Activated CD4-positive, alpha-beta T cell treated with anti-CD3 and anti-CD28 coated beads, Interleukin-2, amount 10 ng/mL, durations not matched to agents 24 days and 14 days (primary cell): ENCODE data around the gene VN1R5. TPM values are rescaled to one million over a fixed set of nuclear protein-coding genes. Genes with fewer than 3 reads are reported as not detected.
"Not testable (repeated sequence)": the region's sequence is repeated elsewhere in the genome, so short reads cannot be mapped to it uniquely, and the experiment has no call there.

ENCODE experiments used
- DNase-seq: peaks from one replicate; pipeline ENCODE4 v3.0.0; 2022
- H3K27ac Mint-ChIP-seq: one replicate; pipeline ENCODE4 v1.8.0; 2022; ENCODE audit warnings: mild to moderate bottlenecking, mixed read lengths
- H3K27me3 Mint-ChIP-seq: one replicate; pipeline ENCODE4 v1.8.0; 2022; ENCODE audit warnings: mixed read lengths
- H3K36me3 Mint-ChIP-seq: one replicate; pipeline ENCODE4 v1.8.0; 2022; ENCODE audit warnings: low read depth, mild to moderate bottlenecking, mixed read lengths
- H3K4me1 Mint-ChIP-seq: one replicate; pipeline ENCODE4 v1.8.0; 2021; ENCODE audit warnings: mixed read lengths
- H3K4me3 Mint-ChIP-seq: one replicate; pipeline ENCODE4 v1.8.0; 2022; ENCODE audit warnings: mild to moderate bottlenecking, moderate library complexity, mixed read lengths
- H3K9me3 Mint-ChIP-seq: one replicate; pipeline ENCODE4 v1.8.0; 2021; ENCODE audit warnings: mixed read lengths
- intact Hi-C: fragments of 100-400 bp; cut with micrococcal nuclease; formaldehyde crosslinking; loops from one replicate; pipeline ENCODE4 v1.15.1; 2023
- total RNA-seq: library from RNA; stranded (reverse); gene quantifications from 2 replicates; pipeline ENCODE4 v1.2.3, GENCODE V29; 2022

The VN1R5 gene
- total RNA-seq, 1 donor from 2014 or later: not detected

DNA sequence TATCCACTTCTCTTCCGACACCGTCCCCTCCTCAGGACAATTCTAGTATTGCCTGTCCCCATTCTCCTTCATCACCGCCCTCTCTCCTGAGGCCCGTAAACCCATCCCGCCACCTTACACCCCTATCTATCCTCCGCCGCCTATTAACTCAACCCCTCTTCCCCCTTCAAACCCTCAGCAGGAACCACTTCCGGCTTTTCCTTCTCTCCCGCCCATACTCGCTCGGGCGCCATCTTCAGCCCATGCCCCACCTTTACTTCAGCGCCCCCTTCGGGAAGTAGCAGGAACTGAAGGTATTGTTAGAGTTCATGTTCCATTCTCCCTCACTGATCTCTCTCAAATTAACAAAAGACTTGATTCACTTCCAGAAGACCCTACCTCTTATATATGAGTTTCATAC is 31.6 kb downstream of the VN1R5 start:
- Mint-ChIP-seq H3K4me3 (no peak overlapping the region), H3K4me1 (no peaks in the 10 kb centered on the region), H3K36me3 (peaks cover 2% of the 10 kb centered on the region), H3K9me3 (peaks cover 29% of the 10 kb centered on the region), H3K27ac (no peak overlapping the region), H3K27me3 (no peaks in the 10 kb centered on the region)
- intact Hi-C loops: no loop called here
- DNase-seq: no peak

DNA sequence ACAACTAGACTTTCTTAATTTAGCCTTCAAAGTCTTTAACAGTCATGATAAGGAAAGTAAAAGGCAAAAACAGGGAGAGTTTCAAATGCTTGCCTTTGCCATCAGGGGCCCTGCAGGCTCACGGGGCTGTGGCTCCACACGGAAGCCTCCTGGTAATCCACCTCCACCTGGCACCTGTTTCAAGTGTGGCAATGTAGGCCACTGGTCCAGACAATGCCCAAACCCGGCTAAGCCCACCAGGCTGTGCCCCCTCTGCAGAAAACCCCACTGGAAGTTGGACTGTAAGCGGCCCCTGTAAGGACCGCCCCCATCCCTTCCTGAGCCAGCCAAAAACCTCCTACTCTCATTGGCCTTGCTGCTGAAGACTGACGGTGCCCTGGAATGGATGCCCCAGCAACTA is 32.5 kb downstream of the VN1R5 start:
- peaks cover 2% of the 10 kb centered on the region for H3K36me3 Mint-ChIP-seq
- no peaks in the 10 kb centered on the region for H3K4me1 Mint-ChIP-seq
- no peak overlapping the region for H3K4me3 Mint-ChIP-seq
- no peak for DNase-seq
- no peaks in the 10 kb centered on the region for H3K27me3 Mint-ChIP-seq
- peaks cover 29% of the 10 kb centered on the region for H3K9me3 Mint-ChIP-seq
- intact Hi-C loops: no loop called here
- H3K27ac Mint-ChIP-seq: no peak overlapping the region

DNA sequence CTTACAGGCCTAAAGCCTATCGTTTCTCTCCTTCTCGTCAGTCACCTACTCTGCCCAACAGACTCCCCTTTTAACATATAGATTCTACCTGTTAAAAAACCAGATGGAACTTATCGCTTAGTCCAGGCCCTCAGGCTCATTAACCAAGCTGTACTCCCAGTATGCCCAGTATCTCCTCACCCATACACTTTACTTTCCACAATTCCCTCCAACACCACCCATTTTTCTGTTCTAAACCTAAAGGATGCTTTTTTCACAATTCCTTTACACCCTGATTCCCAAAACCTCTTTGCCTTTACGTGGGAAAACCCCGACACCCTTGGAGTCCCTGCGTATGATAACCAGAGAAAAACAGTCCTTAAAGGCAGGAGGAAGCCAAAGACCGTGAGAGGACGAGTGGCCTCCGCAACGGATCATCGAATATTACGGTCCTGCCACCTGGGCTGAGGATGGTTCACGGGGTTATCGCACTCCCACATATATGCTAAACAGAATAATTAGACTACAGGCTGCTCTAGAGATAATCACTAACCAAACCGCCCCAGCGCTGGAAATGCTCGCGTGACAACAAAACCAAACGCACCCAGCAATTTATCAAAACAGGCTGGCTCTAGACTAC is 33.5 kb downstream of the VN1R5 start:
- peaks cover 29% of the 10 kb centered on the region for H3K9me3 Mint-ChIP-seq
- H3K4me1 Mint-ChIP-seq, DNase-seq, H3K27me3 Mint-ChIP-seq, H3K36me3 Mint-ChIP-seq, intact Hi-C loops, H3K27ac Mint-ChIP-seq, H3K4me3 Mint-ChIP-seq: not testable (repeated sequence)

DNA sequence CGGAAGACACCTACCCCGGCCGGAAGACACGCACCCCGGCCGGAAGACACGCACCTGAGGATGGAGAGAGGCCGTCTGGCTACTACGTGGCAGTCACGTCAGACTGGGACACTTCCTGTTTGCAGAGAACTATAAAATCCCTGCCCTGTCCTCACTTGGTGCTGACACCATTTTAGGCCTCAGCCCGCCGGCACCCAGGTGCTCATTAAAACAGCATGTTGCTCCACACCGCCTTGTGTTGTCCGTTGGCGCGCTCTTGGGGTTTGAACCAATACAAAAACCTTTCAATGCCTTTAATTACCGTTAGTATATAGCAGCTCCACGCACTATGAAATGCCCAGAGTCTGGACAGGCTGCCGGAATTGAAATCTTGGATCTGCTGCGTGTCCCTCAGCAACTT is 34.7 kb downstream of the VN1R5 start:
- H3K27ac Mint-ChIP-seq: no peak overlapping the region
- H3K27me3 Mint-ChIP-seq: no peaks in the 10 kb centered on the region
- H3K4me1 Mint-ChIP-seq: no peaks in the 10 kb centered on the region
- peaks cover 2% of the 10 kb centered on the region for H3K36me3 Mint-ChIP-seq
- no peak for DNase-seq
- intact Hi-C loops: no loop called here
- no peak overlapping the region for H3K4me3 Mint-ChIP-seq
- H3K9me3 Mint-ChIP-seq: peaks cover 29% of the 10 kb centered on the region

DNA sequence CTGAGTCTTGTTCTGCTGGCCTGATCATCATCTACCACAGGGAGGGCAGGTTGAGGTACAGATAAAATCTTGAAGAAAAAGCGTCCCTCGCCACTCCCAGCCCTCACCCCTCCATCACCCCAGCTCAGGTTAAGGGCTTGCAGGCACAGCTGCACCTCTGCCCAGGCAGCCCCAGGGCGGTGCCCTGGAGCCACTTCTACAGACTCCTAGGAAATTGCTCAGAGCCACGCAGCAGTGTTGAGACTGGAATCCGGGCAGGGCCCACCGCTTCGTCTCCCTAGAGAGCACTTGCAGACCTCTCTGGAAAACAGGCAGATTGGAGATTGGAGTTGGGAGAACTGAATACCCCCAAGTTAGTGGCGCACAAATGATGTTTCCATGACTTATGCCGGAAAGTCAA is 35.3 kb downstream of the VN1R5 start:
- H3K27ac Mint-ChIP-seq: no peak overlapping the region
- DNase-seq: no peak

DNA sequence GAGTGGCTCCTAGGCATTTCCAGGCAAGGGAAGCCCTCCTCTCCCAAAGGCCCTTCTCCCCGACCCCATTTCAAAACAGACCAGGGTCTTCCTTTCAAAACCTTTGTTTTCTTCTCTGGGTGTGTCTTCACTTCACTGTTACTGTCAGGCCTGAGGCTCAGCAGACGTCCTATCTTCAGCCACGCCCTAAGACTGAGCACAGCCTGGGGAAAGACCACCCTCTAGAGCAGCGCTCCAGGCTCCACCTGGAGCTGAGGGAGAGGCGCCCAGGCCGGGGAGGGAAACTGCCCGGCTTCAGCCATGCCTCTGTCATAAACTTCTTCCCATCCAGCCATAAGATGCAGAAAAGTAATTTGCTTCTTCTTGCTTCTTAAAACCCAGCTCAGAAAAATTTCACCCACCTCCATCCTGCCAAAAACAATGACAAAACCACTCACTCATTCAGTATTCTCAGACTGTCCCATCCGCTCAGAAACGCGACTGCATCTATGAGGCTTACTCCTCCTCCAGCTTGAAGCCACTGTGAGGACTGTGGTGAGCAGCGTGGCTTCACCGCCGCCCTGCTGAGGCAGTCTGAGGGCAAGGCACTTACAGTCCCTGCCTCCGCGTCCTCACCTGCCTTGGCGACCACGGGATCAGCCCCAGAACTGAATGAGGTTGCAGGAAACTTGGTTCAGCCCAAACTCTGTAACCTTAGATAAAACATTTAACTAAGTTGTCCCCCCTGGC is 36.1 kb downstream of the VN1R5 start:
- H3K4me1 Mint-ChIP-seq: no peaks in the 10 kb centered on the region
- no peaks in the 10 kb centered on the region for H3K27me3 Mint-ChIP-seq
- peaks cover 2% of the 10 kb centered on the region for H3K36me3 Mint-ChIP-seq
- intact Hi-C loops: no loop called here
- no peak overlapping the region for H3K27ac Mint-ChIP-seq
- no peak for DNase-seq
- H3K9me3 Mint-ChIP-seq: peaks cover 21% of the 10 kb centered on the region
- H3K4me3 Mint-ChIP-seq: no peak overlapping the region

More for the DNA sequence above, 35.3 kb downstream of the VN1R5 start:
- no peaks in the 10 kb centered on the region for H3K4me1 Mint-ChIP-seq
- H3K4me3 Mint-ChIP-seq: no peak overlapping the region
- H3K27me3 Mint-ChIP-seq: no peaks in the 10 kb centered on the region
- peaks cover 24% of the 10 kb centered on the region for H3K9me3 Mint-ChIP-seq
- peaks cover 2% of the 10 kb centered on the region for H3K36me3 Mint-ChIP-seq
- intact Hi-C loops: no loop called here

DNA sequence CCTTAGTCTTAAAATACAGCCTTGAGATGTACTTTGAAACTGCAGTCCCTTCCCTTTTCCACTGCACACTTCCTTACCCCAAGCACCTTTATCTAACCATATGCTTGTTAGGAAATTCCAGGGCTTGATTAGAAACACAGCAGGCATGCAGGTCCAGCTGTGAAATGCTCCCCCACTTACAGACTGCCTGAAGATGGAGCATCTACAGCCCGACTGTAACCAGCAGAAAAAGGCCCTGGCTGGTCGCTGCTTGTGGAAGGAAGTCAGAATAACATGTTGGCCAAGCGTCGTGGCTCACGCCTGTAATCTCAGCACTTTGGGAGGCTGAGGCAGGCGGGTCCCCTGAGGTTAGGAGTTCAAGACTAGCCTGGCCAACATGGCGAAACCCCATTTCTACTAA is 37.2 kb downstream of the VN1R5 start:
- Mint-ChIP-seq H3K4me1 (peaks cover 4% of the 10 kb centered on the region), H3K4me3 (no peak overlapping the region), H3K9me3 (peaks cover 13% of the 10 kb centered on the region), H3K36me3 (peaks cover 2% of the 10 kb centered on the region), H3K27ac (no peak overlapping the region), H3K27me3 (no peaks in the 10 kb centered on the region)
- intact Hi-C loops: no loop called here
- DNase-seq: no peak

DNA sequence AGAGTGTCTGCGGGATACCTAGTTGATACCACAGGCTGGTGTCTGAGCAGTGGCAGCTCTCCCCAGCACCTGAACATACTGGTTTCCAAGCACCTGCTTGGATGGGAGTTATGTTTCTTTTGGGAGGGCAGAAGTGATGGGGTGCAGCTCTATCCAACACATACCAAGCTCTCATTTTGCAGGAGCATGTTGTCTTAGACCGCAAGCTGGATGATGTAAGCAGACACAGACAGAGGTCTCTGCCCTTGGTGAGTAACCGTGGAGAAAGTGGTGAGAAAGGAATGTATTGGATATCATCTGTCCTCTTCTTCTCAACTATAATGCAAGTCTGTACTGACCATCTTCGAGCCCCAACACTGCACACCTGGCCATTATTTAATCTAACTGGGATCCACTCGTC is 38.4 kb downstream of the VN1R5 start:
- H3K27ac Mint-ChIP-seq: no peak overlapping the region
- intact Hi-C loops: no loop called here
- H3K36me3 Mint-ChIP-seq: no peaks in the 10 kb centered on the region
- no peak overlapping the region for H3K4me3 Mint-ChIP-seq
- peaks cover 4% of the 10 kb centered on the region for H3K4me1 Mint-ChIP-seq
- peaks cover 3% of the 10 kb centered on the region for H3K9me3 Mint-ChIP-seq
- DNase-seq: no peak
- H3K27me3 Mint-ChIP-seq: no peaks in the 10 kb centered on the region

DNA sequence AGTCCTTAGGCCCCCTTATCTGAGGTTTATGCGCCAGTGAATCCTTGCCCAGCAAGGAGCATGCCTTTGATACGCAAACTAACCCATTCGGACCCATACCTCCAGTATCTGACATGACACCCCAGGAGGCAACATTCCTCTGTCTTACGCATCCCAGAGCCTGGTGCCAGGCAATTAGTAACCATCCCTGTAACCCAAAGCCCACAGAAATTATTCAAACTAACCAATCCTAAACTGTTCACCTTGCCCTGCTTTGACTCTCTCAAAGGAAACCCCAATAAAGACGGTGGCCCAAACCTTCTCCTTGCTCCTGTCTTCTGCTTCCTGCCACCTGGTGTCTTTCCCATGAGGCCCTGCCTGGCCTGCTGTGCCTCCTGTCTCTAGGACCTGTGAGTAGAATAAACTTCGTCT is 39.4 kb downstream of the VN1R5 start:
- Mint-ChIP-seq H3K27ac (no peak overlapping the region), H3K4me1 (peaks cover 4% of the 10 kb centered on the region), H3K9me3 (no peaks in the 10 kb centered on the region), H3K36me3 (no peaks in the 10 kb centered on the region), H3K4me3 (no peak overlapping the region), H3K27me3 (no peaks in the 10 kb centered on the region)
- intact Hi-C loops: no loop called here
- DNase-seq: no peak

DNA sequence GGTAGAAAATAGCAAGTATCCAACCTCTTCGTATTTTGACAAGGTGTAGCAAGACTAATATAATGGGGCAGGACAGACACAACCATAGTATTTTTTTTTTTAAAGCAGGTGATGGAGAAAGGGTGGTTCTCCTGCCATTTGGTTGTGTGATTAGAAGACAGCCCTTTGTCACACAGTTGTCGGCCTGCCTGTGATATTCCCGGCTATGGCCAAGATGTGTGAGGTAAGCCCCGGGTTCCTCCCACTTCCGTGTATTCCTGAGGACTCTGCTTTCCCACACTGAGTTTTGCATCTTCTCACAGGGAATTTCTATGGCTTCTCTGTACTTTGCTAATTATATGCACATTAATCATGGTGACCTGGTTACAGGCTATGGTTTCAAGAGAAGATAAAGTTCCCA is 39.9 kb downstream of the VN1R5 start:
- DNase-seq: no peak
- Mint-ChIP-seq H3K27ac (no peak overlapping the region), H3K36me3 (no peaks in the 10 kb centered on the region), H3K4me1 (peaks cover 4% of the 10 kb centered on the region), H3K9me3 (no peaks in the 10 kb centered on the region), H3K4me3 (no peak overlapping the region), H3K27me3 (no peaks in the 10 kb centered on the region)
- intact Hi-C loops: no loop called here

DNA sequence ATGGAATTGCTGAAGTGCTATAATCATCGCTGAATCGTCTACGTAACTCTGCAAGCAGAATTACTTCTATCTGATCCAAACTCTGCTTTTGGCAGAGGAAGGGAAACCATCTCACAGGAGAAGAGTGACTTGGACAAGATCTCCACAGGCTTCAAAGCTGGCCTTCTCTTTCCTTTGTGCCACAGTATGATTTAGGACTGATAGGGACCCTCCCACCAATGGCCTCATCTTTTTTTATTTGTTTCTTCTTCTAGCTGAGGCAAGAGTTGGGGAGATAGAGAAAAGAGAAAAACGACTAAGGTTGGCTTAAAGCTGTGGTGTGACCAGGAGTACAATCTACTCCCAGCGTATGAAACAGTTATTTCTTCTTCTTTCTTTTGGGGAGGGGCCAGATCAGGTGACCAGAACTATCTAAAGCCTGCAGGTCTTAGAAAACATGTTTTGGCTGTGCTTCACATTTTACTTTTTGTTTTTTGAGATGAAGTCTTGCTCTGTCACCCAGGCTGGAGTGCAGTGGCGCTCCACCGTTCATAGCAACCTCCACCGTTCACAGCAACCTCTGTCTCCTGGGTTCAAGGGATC is 40.8 kb downstream of the VN1R5 start:
- DNase-seq: no peak
- H3K36me3 Mint-ChIP-seq: no peaks in the 10 kb centered on the region
- H3K4me3 Mint-ChIP-seq: no peak overlapping the region
- no peaks in the 10 kb centered on the region for H3K27me3 Mint-ChIP-seq
- no peaks in the 10 kb centered on the region for H3K9me3 Mint-ChIP-seq
- intact Hi-C loops: no loop called here
- peaks cover 4% of the 10 kb centered on the region for H3K4me1 Mint-ChIP-seq
- H3K27ac Mint-ChIP-seq: no peak overlapping the region

DNA sequence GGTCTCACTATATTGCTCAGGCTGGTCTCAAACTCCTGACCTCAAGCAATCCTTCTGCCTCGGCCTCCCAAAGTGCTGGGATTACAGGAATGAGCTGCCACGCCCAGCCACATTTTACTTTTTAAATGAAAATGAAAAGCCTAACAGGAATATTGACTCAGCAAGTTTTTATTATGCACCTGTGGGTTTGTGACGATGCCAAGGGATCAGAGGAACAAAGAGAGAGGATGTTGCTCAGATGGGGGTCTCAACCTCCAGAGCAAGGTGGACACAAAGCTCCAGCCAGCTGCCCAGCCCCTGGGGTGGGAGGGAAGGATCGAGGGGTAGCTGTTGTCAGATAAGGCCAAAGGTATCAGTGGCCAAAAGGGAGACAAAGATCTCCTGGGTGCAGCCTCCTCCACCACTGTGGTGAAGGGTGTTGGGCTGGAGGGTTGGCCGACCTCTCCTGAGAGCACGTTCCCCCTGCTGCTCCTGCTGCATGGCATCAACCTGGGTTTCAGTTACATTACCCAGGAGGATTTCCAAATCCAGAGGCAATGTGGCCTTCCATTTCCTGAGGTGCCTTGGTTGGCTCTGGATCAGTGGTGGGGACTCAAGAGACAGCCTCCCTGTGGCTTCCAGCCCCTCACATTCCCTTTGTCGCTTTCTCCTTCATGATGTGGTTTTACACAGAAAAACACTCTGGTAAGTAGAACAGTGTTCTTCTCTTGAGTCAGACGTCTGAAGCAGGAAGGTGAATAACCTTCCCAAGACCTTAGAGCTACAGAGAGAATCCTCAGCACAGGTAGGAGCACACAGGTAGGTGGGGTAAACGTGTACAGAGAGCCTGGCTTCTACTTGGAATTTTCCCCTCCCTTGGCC is 41.6 kb downstream of the VN1R5 start:
- Mint-ChIP-seq H3K27ac (no peak overlapping the region), H3K27me3 (no peaks in the 10 kb centered on the region), H3K36me3 (peaks cover 3% of the 10 kb centered on the region), H3K9me3 (no peaks in the 10 kb centered on the region), H3K4me1 (peaks cover 4% of the 10 kb centered on the region), H3K4me3 (no peak overlapping the region)
- DNase-seq: no peak
- intact Hi-C loops: no loop called here

DNA sequence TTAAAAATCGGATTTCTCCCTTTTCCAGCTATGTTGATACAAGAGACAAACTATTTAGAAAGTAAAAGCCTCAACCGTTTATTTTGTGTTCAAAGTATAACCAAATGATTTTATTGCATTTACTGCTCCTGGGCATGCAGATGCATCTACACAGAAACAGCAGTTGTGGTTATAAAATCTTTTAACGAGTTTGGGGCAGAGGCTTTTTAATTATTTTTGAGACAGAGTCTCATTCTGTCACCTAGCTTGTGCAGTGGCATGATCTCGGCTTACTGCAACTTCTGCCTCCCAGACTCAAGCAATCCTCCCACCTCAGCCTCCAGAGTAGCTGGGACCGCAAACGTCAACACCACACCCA is 42.2 kb downstream of the VN1R5 start:
- intact Hi-C loops: no loop called here
- no peaks in the 10 kb centered on the region for H3K27me3 Mint-ChIP-seq
- peaks cover 6% of the 10 kb centered on the region for H3K36me3 Mint-ChIP-seq

DNA sequence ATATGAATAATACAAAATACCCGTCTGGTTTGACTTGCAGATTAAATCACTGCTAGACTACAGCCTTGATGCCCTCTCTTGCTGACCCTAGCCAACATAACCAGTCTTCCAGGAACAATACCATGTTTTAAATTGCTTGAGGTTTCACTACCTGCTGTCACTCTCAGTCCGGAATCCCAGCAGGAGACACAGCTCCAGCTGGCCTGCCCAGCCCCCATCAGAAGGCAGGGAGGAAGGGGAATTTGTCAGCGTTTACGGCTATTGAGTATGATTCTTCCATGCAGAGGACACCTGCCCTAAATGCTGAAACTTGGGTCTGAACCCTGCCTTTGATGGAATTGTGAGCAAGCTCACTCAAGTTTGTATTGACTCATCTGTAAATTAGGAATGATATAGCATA is 42.8 kb downstream of the VN1R5 start:
- Mint-ChIP-seq H3K4me3 (no peak overlapping the region), H3K36me3 (peaks cover 9% of the 10 kb centered on the region), H3K27me3 (no peaks in the 10 kb centered on the region), H3K4me1 (peaks cover 4% of the 10 kb centered on the region), H3K27ac (no peak overlapping the region), H3K9me3 (no peaks in the 10 kb centered on the region)
- DNase-seq: no peak
- intact Hi-C loops: no loop called here

More for the DNA sequence above, 42.2 kb downstream of the VN1R5 start:
- Mint-ChIP-seq H3K27ac (no peak overlapping the region), H3K4me3 (no peak overlapping the region), H3K4me1 (peaks cover 4% of the 10 kb centered on the region), H3K9me3 (no peaks in the 10 kb centered on the region)
- no peak for DNase-seq
